Stimulated activated CD4-positive, alpha-beta T cell treated with anti-CD3 and anti-CD28 coated beads, Interleukin-15, amount 100 ng/mL, for 24 hours (primary cell): ENCODE measurements around the gene KLF11.
A peak's percentile ranks its signal among the peaks of the same experiment; 100 is the strongest.

ENCODE experiments used
- DNase-seq: peaks from one replicate; pipeline ENCODE4 v3.0.0-alpha.2; 2020

KLF11 gene

DNA sequence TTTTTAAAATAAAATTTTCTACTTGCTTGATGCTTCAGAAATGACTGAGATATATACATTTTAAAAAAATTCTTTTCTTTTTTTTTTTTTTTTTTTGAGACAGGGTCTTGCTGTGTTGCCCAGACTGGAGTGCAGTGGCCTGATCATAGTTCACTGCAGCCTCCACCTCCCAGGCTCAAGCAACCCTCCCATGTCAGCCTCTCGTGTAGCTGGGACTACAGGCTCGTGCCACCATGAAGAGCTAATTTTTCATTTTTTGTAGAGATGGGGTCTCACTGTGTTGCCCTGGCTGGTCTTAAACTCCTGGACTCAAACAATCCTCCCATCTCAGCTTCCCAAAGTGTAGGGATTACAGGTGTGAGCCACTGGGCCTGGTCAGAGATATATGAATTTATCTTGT, 24.0 kb downstream of the KLF11 start:
- no peak for DNase-seq

DNA sequence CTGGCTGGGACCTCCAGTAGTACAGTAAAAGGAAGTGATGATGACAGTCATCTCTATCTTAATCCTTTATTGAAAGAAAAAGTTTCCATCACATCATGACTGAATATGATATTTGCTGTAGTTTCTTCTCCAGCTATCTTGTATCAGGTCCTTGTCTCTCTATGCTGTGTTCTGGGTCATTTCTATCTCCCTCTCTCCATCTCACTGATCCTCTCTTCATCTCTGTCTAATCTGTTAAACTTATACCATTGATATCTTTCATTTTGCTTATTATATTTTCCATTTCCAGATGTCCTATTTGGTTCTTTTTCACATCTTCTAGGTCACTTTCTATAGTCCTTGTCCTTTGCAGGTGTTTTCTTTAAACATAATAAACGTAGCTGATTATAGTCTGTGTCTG, 24.5 kb downstream of the KLF11 start:
- DNase-seq: no peak

DNA sequence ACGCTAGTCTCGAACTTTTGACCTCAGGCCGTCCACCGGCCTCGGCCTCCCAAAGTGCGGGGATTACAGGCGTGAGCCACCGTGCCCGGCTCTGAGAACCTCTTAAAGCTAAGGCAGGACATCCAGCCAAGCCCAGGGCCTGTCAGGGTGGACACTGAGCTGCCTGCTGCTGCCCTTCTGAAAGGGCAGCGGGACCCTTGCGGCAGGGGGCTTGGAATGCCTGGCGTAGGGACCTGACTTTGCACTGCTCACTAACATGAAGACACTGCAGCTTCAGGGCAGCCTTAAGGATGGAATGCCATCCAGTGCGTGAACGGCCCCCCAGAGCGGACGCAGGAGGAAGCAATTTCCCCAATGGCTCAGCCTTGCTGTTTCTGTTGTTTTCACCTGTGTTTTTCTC, 27.8 kb downstream of the KLF11 start:
- DNase-seq: no peak

DNA sequence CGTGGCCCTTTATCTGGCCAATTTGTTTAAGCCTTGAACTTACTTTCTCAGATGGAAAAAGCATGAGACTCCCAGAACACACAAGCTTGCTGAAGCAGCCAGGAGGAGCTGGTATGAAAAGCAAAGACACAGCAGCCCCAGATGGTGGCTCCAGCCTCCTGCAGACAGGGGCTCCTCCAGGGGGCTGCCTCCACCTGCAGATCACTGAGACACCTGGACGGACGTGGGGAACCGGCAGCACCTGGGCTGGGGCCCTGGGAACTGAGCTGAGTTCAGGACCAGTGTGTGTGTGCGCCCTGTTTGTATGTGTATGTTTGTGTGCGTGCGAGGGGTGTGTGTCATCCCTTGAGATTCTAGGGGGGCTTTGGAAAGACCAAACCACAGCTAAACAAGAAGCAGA, 28.2 kb downstream of the KLF11 start:
- DNase-seq: no peak

DNA sequence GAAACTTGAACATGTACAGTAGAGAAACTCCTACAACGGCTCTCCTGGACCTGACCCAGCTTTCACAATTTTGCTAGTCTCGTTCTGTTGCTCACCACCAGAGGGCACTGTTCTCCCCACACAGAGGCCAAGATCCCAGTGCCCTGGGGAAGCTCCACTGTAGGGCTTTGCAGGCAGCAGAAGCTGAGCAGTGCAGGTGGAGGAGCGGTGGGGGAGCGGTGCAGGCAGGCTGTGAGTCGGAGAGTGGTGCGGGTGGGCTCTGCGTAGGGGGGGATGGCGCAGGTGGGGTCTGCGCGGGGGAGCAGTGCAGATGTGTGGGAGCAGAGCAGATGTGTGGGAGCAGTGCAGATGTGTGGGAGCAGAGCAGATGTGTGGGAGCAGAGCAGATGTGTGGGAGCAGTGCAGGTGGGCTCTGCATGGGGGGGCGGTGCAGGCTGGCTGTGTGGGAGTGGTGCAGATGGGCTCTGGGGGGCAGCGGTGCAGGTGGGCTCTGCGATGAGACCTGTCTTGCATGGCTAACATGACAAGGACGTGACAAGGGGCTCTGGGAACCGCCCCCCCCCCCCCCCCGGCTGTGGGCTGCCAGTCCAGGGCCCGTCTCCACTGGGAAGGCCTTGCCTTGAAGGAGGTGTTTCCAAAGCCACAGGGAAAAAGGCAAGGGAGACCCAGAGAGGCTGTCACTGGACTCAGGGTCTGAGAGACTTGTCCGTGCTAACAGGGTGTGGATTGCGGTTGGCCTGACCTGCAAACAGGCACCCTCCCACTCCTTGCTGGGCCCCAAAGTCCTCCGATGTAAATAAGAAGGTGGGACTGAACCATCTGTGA, 29.5 kb downstream of the KLF11 start:
- DNase-seq: peak; percentile 82

DNA sequence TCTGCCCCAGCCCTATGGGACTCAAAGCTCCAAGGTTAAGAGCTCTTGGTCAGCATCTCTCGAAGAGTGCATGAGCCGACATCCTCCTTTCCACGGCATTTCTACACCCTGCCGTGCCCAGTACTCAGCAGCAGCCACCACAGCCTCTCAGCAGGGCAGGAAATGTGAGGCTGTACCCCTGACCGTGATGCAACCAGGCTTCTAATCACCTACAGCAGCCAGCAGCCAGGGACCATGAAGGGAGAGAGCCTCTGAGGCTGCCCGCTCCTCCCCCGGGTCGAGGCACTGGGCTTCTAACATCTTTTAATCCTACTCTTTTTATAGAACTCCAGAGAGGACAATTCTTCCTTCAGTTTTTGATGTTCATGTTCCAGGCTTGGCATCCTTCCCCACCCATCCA, 30.4 kb downstream of the KLF11 start:
- DNase-seq: no peak

DNA sequence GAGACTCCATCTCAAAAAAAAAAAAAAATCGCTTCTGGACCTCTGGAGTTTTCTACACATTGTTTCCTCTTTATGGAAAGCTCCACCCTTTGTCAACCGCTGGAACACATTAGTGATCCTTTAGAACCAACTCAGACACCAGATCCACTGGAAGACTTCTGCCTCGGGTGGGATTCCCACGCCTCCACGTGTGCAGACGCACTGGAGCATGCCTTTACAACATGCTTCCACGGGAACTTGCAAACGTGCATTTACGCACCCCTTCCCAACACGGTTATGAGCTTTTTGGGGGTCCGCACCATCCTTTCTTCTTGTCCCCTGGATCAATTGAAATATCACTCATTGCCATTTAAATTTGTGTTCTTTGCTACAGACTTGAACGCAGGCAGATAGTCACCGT, 31.8 kb downstream of the KLF11 start:
- no peak for DNase-seq

DNA sequence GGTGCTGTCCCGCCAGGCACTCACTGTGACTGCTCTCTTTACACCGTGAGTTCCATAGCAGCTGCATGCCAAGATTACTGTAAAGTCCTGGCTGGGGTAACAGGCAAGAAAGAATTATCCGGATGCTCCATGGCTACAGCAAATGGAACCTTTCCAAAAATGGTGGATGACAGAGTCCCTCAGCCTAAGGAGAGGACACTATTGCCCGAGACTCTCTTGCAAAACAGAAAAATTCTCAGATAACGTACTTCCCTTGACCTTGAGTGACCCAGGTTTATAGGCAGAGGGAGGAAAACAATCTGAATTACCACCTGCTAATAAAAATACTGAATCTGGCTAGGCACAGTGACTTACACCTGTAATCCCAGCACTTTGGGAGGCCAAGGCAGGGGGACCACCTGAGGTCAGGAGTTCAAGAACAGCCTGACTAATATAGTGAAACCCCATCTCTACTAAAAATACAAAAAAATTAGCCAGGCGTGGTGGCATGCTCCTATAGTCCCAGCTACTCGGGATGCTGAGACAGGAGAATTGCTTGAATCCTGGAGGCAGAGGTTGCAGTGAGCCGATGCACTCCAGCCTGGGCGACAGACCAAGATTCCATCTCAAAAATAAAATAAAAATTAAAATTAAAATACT, 32.3 kb downstream of the KLF11 start:
- no peak for DNase-seq

DNA sequence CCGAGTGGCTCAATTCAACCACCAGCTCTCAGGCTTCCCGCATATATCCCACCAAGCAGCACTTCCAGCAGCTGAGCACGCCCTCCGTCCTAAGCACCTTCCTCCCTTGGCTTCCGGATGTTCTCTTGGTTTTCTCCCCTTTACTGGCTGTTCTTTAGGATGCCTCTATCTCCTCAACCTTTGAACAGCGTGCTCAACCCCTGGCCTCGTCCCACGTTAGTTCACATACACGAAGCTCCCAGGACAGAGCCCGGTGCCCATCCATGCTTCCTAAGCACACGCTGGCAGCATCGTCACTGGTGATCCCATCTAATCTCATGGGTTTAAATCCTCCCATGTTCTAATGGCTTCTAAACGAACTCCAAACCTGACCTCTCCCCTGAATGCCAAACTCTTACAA, 33.2 kb downstream of the KLF11 start:
- no peak for DNase-seq

DNA sequence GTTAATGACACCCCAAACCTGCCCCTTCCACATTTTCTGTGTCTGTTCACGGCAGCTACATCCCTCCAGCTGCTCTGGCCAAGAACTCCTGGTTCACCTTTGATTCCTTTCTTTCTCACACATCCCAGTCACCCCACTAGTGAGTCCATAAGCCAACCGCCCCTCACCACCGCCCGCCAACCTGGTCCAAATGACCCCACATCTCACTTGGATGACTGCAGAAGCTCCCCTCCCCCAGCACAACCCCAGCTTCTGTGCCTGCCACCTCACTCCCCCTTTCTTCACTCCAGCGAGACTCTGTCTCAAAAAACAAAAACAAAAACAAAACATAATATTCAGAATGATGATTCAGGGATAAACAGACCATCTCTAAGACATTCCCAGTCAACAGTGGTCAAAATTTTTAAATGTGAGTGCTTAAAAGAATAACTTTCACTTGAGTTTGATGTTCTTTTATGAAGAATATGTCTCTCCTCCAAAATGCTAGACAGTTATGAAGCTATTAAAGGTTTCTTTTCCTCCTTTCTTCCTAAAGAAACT, 33.7 kb downstream of the KLF11 start:
- DNase-seq: no peak

DNA sequence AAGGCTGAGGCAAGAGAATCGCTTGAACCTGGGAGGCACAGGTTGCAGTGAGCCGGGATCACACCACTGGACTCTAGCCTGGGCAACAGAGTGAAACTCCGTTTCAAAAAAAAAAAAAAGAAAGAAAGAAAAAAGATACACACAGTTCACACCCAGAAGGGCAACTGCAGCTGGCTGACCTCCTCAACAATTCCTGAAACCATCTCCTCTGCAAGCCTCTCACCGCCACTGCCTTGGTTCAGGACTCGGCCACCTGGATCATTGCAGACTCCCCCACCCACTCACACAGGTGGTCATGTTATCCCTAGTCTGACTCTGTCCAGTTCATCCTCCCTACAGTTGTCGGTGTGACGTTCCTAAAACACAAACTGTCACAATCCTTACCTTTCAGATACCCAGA, 34.7 kb downstream of the KLF11 start:
- DNase-seq: no peak

DNA sequence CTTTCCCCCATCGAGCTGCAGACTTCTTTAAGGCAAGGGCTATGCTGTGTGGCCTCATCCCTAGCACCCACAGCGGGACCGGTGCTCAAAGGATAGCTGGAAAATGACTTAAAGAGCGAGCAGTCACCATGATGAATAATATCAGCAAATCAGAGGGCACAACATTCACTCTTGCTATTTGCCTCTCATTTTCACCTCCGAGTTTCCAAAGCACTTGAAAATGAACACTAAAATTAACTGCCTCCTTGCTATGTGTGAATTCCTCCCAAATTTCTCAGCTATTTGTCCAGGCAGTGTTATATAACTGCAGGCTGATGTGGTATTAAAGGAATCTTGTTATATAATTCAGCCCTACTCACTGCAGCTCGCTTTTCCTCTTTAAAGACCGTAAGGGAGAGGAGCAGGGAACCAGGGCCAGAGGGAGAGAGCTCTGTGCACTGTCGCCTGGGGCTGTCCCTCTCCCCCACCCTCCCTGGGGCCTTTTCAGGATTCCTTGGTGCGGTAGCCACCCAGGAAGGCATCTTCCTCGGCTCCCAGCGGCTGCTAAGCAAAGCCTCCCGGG, 35.4 kb downstream of the KLF11 start:
- DNase-seq: no peak

DNA sequence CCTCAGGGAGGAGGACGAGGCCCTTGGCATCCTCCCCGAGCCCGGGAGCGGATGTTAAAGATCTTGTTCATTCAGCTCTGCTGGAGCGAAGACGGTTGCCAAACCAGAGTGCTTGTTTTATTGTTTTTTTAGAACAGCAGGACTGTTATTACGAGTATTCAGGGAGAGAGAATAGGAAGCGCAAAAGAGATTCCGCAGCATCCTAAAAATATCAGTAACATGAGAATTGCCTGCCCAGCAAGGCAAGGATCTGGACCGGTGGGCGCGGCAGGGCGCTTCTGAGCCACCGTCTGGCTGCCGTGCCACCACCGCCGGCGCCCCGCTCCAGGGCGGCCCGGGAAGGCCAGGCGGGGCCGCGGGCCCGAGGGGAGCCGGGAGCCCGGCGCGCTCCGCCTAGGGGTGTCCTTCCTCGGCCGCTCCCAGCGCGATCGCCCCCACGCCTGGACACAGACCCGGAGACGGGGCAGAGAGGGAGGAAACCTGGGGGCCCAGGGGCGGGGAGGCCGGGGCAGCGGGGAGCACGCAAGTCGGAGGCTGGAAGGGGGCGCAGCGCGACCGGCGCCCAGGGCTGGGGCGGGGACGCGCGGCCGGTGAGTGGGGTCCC, 36.0 kb downstream of the KLF11 start:
- DNase-seq: peak; percentile 34

DNA sequence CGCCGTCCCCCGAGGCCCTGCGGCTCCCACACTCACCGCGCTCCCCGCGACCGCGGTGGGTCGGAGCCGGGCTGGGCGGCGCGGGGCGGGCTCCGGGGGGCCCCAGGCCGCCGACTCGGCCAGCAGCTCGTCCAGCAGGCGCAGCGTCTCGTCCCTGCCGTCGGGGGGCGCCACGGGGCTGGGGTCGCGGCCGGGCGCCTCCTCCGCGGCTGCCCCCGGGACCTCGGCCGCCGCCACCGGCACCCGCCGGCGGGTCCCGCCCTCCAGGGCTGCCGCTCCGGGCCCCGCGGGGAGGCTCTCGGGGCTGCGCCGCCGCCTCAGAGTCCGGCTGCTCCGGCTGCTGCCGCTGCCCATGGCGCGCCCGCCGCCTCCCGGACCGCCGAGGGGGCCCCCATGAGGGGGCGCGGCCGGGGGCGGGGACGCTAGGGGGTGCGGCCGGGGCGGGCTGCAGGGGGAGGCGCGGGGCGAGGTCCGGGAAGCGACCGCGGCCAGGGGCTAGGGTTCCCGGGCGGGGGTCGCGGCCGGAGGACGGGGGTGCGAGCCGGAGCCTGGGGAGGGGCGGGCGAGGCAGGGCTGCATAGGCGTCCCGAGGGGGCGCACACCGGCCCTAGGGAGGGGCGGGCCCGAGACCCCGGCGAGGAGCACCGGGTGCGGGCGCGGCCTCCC, 36.7 kb downstream of the KLF11 start, which contains the start of gene CYS1:
Gene CYS1 (minus strand): TSS at position 542 of the 666 bp plus-strand sequence. CDS start 188 bp downstream, at position 354.
- peak; percentile 27 for DNase-seq

DNA sequence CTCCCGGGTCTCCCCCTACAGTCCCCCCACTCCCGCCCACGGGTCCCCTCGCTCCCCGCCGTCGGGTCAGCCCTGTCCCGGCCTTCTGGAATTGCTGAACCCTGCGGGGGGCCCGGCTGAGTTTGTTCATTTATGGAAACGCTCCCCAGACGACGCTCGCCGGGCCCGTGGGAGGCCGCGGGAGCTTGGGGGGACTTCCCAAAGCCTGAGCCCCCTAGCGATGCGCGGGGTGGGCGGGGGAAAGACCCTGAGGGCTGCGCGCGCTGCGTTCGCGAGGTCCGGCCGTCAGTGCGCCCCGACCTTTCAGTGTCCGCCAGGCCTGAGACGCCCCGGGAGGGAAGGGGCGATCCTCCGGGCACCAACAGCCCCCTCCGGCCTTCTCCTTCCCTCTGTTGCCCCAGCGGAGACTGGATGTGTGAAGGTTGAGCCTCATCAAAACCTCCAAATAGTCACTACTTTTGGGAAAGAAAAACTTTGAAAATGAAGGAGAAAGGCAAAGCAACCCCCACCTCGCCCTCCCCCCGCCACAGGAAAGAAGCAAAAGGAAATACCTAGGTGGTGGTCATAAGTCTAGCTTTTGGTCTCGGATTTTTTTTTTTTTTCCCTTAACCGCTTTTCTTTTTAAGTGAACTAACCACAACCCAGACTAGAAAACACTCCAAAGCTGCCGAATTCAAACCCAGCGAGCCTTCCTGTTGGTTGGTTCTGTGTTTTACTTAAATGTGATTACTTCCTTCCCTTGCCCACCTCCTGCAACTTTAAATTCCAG, 37.4 kb downstream of the KLF11 start:
- DNase-seq: peak; percentile 16

DNA sequence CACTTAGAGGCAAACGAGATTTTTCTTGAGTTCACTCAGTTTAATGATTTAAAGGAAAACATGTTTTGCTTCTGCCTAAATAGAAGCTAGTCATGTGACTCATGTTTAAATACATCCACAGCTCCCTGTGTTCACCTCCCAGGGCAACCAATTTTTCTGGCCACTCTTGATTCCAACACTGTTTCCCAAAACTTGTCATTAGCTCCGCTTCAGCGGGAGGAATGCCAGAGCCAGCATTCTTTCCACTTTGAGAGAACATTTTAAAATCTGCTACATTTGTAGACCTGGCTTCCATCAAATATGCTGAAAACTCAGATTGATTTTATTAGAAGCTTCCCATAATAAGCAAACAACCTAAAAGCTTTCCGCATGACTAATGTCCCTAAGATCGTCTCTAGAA, 39.7 kb downstream of the KLF11 start:
- DNase-seq: no peak

DNA sequence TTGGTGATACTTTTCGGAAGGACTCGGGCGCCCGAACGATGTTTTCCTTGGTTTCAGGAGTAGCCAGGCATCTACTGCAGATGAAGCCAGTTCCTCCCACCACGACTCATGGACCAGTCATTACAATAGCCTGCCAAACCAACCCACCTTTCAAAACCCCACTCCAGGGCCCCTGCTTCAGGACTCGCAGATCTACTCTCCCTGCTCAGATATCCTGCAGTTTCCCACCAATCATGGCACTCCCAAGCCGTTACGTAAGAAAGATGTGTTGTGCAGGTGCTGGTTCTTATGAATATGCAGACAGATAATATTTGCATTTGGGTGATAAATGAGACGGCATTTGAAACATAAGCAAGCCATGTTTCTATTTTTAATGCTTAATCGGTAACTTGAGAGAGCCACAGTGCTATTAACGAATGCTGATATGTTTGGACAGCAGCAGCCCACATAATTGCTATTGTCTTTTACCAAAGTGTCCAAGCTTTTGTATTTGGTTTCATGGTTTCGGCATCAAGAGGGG, 40.4 kb downstream of the KLF11 start:
- DNase-seq: no peak

DNA sequence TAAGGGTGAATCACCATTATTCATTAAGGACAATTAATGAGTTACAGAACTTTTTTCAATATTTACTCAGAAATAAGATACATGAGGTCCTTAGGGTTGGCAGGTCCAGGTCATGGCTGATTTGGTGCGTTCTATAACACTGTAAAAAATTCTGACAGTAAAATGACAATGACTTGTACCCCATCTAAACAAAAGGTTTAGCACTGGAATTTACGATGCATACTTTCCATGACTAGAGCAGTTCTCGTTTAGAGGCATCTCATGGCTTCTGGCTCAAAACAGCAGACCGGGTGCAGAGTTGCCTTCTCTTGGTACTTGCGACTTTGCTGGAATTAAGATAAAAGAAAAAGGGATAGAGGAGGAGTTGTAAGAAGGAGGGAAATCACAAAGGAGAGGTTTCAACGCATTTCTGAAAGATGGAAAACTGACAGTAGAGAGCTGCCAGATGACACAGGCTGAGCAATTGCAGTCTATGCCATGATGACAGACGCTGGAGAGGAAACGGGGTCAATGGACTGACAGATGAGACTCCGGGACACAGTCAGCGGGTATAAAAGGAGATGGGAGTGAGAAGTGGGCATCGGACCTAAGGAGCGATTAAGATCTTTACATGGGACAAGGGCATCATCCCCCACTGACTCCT, 41.0 kb downstream of the KLF11 start:
- DNase-seq: no peak

DNA sequence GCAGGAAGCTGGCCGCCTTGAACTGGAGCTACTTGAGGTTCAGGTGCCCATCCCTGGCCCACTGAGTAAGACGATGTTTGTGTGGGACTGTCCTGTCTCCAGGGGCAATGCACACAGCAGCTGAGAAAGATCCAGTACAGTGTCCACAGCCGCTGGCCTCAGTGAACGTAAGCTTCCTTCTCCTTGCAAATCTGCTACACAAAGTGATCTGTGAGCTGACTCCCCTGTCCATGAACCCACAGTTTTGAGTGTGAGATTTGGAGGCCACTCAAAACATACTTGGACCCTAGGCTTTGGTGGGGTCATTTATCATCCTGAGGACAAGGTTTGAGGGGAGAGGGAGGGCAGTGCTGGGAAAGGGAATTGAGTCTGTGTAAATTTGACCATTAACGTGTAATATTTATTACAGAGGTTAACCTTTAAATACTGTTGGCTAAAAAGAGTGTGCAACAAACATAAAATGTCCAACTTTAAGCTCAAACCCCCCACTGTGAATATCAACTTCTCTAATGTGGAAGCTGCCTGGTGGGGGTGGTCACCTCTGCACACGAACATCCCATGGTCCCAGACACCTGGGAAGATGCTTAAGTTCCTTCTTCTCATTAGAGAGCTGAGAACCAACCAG, 41.8 kb downstream of the KLF11 start:
- no peak for DNase-seq

DNA sequence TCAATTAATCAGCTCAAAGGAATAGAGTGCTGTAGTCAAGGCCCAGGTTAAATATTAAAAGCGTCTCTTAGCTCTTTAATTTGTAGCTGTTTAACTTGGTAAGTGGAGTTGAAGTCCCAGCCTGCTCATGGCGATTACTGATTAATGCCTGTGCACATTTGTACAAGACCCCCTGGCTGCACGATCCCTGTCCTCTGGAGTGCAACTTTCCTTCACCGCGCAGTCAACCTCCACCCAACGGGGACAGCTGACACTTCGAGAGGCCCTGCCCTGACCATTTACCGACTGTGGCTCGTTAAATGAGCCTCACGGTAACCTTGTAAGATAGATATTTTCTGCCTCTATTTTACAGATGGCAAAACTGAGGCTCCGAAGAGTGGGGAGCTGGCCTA, 42.3 kb downstream of the KLF11 start:
- DNase-seq: no peak

DNA sequence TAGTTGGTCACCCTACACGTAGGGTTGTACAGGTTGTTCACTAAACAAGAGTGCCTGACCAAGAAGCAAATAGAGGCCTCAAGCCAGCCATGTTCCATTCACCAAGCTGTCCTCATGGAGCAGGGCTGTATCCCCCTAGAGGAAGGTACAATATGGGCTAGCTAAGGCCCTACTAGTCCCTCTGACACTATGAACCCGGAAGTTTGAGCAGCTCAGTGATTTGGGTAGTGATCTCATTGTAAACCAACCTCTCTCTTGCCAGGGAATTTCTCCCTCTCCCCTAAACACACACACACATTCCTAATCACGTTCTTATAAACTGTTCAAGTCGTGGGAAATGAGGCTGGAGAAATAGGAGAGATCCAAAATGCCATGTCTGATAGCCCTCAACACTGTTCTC, 43.6 kb downstream of the KLF11 start:
- no peak for DNase-seq
